Bladder microvascular endothelial cell (primary cell): ENCODE measurements around the gene LLGL1. TPM values are rescaled to one million over a fixed set of nuclear protein-coding genes. Genes with fewer than 3 reads are reported as not detected.

Experiments
- total RNA-seq: library from RNA; depleted of rRNA; stranded (reverse); fragments of >200 nt; gene quantifications from 2 replicates; pipeline ENCODE4 v1.2.3, GENCODE V29; 2014

The LLGL1 gene
- total RNA-seq = 18.1 and 30.5 TPM in 2 replicates

DNA sequence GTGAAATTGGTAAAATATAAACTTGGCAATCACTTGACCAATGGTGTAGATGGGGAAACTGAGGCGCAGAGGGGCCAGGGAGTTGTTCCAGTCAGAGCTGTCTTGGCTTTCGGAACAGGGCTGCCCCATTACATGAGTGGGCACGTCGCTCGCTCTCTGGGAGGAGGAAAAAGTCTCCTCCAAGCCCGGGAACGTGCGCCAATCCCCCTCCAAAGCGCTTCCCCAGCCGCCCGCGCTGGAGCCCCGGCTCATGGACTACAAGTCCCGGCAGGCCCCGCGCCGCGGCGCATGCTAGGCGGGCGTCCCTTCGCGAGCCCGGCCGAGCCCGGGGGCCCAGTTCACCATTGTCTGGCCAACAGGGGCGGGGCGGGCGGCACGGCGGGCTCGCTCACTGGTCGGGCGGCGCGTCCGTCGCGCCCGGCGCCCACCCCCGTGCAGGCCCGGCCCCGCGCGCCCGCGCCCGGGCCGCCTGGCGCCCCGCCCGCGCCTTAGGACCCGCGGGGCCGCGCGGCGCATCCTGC, at the start of gene LLGL1:
Gene LLGL1 (plus strand): TSS at position 515 of the 521 bp plus-strand sequence. CDS start 48 bp downstream, outside the sequence.

DNA sequence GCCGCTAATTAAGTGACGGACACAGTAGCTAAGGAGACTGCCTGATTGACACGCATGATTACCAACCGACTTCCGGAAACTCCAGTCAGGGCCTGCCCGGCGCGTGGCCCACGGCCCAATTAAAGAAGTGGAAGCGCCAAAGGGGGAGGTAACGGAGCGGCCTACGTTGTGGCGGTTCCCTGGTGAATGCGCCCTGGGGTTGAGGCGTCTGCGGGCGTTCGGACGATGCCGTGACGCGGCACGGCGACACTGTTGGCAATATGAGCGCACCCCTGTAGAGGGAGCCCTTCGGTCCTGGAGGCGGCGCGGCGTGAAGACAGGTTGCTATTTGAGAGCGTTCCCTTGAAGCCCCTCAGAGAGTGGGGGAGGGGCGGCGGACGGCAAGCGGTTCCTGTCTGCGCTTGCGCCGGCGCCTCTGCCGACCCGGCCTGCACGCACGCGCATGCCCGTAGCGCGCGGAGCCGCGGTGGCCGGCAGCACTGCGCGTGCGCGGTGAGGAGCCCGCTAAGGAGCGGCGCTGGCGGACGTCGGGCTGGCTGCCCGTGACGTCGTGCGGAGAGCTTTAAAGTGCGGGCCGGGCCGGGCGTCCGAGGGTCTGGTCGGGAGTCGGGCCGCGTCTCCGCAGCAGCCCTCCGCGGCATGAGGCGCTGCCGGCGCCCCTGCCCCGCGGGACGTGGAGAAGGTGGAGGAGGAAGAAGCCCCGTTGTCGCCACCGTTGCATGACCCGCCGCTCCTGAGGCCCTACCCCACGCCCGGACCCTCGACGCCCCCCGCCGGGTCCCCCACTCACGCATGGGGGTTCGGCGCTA, 41.9 kb upstream of the LLGL1 start, which contains the start of gene ALKBH5:
Gene ALKBH5 (plus strand): TSS at position 495 of the 809 bp plus-strand sequence. CDS start 416 bp downstream, outside the sequence.

DNA sequence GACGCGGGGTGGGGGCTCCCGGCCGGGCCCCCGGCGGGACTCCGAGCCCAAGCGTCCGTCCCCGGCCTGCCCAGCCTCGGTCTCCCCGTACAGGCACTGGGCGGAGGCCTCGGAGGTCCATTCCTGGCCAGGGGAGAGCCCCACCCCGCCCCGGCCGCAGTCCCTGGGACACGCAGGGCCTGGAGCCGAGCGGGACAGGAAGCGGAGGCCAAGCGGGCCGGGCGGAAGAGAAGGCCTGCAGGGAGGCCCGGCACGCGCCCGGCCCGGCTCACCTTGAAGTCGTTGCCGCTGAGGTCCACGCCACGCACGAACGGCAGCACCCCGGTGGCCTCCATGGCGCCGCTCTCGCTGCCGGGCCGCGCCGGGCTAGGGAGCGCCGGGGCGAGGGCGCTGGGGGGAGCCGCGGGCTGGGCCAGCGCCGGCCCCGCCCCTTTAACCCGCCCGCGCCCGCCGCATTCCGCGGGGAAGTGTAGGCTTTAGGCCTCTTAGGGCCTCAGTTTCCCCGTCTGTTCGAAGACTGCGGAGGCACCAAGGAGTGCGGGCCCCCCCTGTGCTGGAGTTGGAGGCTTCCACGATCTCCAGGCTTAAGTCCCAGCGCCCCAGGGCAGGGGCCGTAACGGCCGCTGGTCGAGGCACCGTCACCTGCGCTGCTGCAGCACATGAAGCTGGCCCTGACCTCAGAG, 33.1 kb downstream of the LLGL1 start, which contains the start of gene FLII:
Gene FLII (minus strand): TSS at position 383 of the 683 bp plus-strand sequence. CDS start 48 bp downstream, at position 335.

DNA sequence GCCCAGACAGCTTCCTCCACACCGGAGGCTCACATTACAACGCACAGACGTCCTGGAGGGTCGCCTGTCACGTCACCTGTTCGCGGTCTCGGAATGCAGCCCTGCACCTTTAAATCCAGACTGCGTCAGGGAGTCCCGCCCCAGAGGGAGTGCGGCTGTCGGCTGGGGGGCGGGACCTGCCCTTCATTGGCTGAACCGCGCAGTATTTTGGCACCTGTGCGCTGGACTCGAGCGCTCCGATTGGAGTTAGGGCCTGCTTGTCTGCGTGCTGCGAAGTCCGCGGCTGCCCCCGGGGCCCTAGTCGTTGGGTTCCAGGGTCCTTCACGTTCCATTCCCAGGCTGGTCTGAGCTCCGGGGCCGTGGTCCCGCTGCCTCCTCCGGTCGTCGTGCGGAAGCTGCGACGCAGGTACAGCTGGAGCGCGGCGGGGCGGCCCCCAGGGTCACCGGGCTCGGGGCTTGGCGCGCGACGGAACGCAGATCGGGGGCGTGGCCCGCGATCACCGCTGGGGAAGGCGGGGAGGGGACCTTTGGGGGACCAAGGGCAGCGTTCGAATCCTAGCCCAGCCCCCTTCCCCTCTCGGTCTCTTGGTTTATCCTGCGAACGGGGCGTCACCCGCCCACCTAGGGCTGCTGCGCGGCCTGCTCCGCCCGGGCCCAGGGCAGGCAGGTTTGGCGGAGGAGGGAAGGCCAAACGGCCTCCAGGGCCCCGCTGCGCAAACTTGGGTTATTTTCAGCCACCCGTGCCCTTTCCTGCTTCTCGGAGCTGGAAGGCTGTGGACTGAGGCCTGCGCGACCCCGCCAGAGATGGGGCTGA, 35.1 kb downstream of the LLGL1 start, which contains the start of gene MIEF2:
Gene MIEF2 (plus strand): TSS at position 331 of the 814 bp plus-strand sequence. CDS start 2,059 bp downstream, outside the sequence.

Other genes starting within 250 kb of the LLGL1 start
- 15.5 and 20.4 TPM in 2 replicates for gene ATPAF2, start 186.5 kb upstream of the LLGL1 start, total RNA-seq
- 4.2 and 8.1 TPM in 2 replicates for gene GID4, start 186.2 kb upstream of the LLGL1 start, total RNA-seq
- gene DRG2, start 137.7 kb upstream of the LLGL1 start, total RNA-seq = 26.6 and 37.2 TPM in 2 replicates
- gene MYO15A, start 116.9 kb upstream of the LLGL1 start, total RNA-seq = under 0.01 and 0.44 TPM in 2 replicates
- 60.7 and 61.0 TPM in 2 replicates for gene ALKBH5, start 41.8 kb upstream of the LLGL1 start, total RNA-seq
- 403 and 474 TPM in 2 replicates for gene FLII, start 33.1 kb downstream of the LLGL1 start, total RNA-seq
- 12.5 and 21.8 TPM in 2 replicates for gene MIEF2, start 35.0 kb downstream of the LLGL1 start, total RNA-seq
- gene TOP3A, start 89.4 kb downstream of the LLGL1 start, total RNA-seq = 13.9 and 25.7 TPM in 2 replicates
- gene SMCR8, start 89.7 kb downstream of the LLGL1 start, total RNA-seq = 9.4 and 24.4 TPM in 2 replicates
- 8.2 and 14.4 TPM in 2 replicates for gene SHMT1, start 137.9 kb downstream of the LLGL1 start, total RNA-seq
- not detected in 2 replicates for gene EVPLL, start 152.1 kb downstream of the LLGL1 start, total RNA-seq